Activated effector memory CD4-positive, alpha-beta T cell treated with anti-CD3 and anti-CD28 coated beads, Interleukin-2, amount 50 U/mL, for 16 hours (primary cell): ENCODE data around the gene SRF.
A peak's percentile ranks its signal among the peaks of the same experiment; 100 is the strongest.
"Not testable (repeated sequence)": the region's sequence is repeated elsewhere in the genome, so short reads cannot be mapped to it uniquely, and the experiment has no call there.

ENCODE experiments used
- DNase-seq: peaks from one replicate; pipeline ENCODE4 v3.0.0-alpha.2; 2020

SRF gene

DNA sequence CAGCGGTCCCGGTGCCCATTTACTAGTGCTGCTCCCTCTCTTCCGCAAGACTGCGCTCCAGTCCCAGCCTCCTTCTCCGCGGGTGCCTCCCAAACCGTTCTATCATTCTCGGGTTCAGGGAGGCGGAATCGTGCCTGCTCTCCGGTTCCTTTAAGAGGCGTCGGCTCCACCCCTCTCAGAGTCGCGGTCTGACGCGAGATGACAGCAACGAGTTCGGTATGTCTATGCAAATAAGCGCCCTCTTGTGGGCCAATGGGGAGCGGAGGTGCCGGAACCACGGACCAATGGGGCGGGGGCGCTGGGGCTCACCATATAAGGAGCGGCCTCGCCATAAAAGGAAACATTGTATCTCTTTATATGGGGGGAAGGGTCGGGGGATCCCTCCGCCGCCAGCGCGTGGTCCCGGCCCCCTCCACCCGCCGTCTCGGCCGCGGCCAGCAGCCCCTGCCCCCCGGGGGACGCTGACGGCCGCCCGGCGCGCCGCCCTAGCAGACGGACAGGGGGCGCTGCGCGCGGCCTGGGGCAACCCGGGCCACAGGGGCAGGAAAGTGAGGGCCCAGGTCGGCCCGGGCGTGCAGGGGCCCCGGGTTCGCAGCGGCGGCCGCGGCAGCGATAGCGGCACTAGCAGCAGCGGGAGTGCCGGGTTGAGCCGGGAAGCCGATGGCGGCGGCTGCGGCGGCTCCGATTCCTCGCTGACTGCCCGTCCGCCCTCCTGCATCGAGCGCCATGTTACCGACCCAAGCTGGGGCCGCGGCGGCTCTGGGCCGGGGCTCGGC is at the start of gene SRF:
TSS of gene SRF (plus strand) at position 339 of the 776 bp plus-strand sequence. CDS start at position 727, 388 bp downstream.
- peak; percentile 99 for DNase-seq

GRCh38 chr6:43122146-43122545 is 48.9 kb upstream of the SRF start:
- DNase-seq, result no peak

GRCh38 chr6:43123461-43124314 is 47.4 kb upstream of the SRF start:
- no peak for DNase-seq

GRCh38 chr6:43124481-43124880 is 46.6 kb upstream of the SRF start:
- DNase-seq, result no peak

DNA sequence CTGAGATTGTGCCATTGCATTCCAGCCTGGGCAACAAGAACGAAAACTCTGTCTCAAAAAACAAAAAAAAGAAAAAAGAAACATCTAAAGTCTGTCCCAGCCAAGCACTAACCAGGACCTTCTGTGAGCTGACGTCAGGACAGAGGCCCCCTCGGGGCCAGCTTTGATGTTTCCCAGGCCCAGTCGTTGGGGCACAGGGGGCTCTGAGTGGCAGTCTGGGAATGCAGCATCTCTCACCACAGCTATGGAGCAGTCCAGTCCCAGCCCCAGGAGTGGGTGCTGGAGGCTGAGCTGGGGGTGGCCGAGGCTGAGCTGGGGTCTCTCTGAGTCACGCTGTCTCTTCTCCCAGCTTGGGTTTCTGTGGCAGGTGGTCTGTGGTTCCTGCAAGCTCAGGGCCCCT is 46.0 kb upstream of the SRF start:
- no peak for DNase-seq

- no peak for DNase-seq
Observed at GRCh38 chr6:43125555-43125954, 45.5 kb upstream of the SRF start.

DNA sequence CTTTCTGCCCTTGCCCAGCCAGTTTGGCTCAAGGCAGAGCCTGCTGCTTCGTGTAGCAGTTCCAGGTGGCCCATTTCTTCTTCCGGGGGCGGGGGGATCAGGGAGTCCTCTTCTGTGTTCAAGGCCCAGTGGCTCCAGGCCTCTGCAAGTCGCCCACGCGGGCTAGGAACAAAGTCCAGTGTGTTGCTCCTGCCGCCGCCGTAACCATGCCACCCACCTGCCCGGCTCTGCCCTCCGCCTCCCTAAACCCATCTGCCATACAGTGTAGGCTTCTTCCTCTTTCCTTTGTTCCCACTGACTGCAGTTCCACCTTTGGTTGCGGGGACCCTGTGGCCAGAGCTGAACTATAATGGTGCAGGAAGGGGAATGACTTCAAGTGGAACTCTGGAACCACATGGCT is 43.9 kb upstream of the SRF start:
- DNase-seq, result no peak

DNA sequence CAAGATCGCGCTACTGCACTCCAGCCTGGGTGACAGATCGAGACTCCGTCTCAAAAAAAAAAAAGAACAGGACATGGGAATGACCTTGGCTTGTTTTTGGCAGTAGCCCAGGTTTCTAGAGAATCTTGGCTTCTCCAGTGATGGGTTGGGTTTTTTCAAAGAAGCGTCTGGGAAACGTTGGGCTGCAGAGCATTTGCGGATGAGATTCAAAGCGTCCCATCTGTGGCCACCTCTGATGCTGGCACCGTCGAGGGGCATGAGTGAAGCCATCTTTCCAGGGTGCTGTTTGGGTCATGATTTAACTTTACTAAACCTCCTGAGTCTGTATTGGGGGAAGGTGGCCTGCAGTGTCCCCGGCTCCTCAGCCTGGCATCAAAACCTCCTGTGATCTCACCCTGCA is 43.2 kb upstream of the SRF start:
- no peak for DNase-seq

DNA sequence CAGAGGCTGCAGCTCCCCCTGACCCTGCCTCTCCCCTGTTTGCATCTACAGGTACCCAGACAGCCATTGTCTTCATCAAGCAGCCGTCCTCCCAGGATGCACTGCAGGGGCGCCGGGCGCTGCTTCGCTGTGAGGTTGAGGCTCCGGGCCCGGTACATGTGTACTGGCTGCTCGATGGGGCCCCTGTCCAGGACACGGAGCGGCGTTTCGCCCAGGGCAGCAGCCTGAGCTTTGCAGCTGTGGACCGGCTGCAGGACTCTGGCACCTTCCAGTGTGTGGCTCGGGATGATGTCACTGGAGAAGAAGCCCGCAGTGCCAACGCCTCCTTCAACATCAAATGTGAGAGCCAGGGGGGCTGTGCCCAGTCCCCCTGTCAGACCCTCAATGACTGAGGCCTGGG is 42.1 kb upstream of the SRF start:
- no peak for DNase-seq

DNA sequence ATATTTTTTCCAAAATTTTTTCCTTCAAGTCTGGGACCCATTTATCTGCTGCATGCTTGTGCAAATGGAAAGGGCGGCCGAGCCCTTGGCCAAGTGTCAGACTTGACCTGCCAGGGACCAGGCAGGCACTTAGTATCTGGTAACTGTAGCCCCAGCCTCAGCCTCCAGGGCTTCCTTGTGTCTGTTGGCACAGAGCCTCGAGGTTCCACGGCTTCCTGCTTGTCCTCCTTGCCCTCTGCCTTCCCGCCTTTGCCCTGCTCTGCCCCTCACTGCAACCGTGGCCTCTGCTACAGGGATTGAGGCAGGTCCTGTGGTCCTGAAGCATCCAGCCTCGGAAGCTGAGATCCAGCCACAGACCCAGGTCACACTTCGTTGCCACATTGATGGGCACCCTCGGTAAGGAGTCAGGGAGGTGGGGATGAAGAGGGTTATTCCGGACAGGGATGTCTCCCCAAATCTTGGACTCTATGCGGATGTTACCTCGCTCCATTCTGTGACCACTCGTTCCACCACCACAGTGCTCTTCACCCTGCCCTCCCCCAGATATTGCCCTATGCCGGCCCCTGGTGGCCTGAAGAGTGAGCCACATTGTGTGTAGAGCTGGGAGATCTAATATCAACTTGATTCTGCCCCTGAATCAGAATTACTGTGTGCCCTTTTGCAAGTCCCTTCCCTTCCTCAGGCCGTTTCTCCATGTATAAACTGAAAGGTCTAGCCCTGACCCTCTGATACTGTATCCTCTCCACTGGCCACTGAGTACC is 41.5 kb upstream of the SRF start:
- DNase-seq, result no peak

- no peak for DNase-seq
Observed at GRCh38 chr6:43130429-43130828, 40.6 kb upstream of the SRF start.

DNA sequence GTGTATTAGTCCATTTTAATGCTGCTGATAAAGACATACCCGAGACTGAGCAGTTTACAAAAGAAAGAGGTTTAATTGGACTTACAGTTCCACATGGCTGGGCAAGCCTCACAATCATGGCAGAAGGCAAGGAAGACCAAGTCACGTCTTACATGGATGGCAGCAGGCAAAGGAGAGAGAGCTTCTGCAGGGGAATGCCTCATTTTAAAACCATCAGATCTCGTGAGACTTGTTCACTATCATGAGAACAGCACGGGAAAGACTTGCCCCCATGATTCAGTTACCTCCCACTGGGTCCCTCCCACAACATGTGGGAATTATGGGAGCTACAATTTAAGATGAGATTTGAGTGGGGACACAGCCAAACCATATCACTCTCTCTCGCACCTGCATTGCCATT is 39.7 kb upstream of the SRF start:
- DNase-seq, result not testable (repeated sequence)

GRCh38 chr6:43138267-43138666 is 32.8 kb upstream of the SRF start:
- DNase-seq, result no peak

DNA sequence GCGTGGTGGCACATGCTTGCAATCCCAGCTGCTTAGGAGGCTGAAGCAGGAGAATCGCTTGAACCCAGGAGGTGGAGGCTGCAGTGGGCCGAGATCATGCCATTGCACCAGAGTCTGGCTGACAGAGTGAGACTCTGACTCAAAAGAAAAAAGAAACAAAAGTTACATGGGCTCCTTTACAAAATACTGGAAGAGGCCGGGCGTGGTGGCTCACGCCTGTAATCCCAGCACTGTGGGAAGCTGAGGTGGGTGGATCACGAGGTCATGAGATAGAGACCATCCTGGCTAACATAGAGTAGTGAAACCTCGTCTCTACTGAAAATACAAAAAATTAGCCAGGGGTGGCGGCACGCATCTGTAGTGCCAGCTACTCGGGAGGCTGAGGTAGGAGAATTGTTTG is 31.1 kb upstream of the SRF start:
- not testable (repeated sequence) for DNase-seq

- no peak for DNase-seq
Observed at GRCh38 chr6:43141644-43142043, 29.4 kb upstream of the SRF start.

GRCh38 chr6:43142101-43142500 is 29.0 kb upstream of the SRF start:
- DNase-seq, result no peak

- peak; percentile 87 for DNase-seq
Observed at GRCh38 chr6:43143235-43144128, 27.6 kb upstream of the SRF start.

GRCh38 chr6:43144879-43145278 is 26.2 kb upstream of the SRF start:
- DNase-seq, result no peak

- DNase-seq, result no peak
Observed at GRCh38 chr6:43146261-43146660, 24.8 kb upstream of the SRF start.

DNA sequence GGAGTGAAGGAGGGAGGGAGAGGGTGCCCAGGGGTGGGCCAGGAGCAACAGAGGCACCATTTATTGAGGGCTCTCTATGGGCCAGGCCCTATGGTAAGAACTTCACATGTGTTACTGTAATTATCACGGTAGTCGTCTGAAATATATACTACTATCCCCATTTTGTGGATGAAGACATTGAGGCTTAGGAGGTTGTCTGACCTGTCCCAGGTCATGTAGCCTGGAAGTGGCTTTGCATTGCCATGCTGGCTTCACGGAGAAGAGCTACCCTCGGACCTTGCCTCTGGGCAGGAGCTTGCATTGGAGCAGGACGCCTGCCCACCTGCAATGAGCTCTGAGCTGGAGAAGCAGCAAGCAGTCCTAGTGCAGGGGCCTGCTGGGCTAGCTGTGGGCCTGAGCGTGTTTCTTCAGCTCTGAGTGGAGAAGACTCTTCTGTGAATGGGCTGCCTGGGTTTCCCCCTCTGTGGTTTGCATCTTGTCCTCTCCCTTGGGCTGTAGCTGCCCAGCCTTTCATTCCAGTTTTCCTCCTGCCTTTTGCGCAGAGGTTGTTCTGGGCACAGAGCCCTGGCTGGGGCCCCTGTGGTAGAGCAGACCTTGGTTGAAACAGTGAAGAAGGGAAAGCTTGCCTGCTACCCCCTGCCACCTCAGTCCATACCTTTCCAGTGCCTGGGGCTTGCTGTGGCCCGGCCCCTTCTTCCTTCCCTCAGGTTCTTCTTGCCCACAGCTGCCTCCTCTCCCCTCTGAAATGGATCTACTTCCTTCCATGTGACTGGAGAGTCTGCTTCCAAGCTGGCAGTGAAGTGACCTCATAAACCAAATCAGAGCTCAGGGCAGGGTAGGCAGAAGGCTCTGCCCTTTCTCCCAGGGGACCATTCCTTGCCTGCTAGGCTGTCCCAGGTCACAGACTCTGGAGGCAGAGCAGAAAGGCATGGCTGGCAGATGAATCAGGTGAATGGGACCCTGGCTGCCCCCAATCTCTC is 24.1 kb upstream of the SRF start:
- DNase-seq, result no peak
